Measurements from ENCODE around the gene GFPT2.

The GFPT2 gene

GRCh38 chr5:180382926-180383325 is 29.8 kb upstream of the GFPT2 start:
- DNase-seq (ENCODE audit: low read depth): no peak
- no peak overlapping the region for H3K4me3 ChIP-seq (ENCODE audit: low read depth, low read length)
- TF ChIP-seq CTCF (IDR thresholded peaks at IDR 0.05; ENCODE audit: insufficient read depth, low read depth, low read length, missing control alignments): no peak

- no peak overlapping the region for H3K4me3 ChIP-seq (ENCODE audit: low read depth, low read length)
- no peak for TF ChIP-seq CTCF (IDR thresholded peaks at IDR 0.05; ENCODE audit: insufficient read depth, low read depth, low read length, missing control alignments)
- no peak for DNase-seq (ENCODE audit: low read depth)
Measured at GRCh38 chr5:180381851-180382480, 28.8 kb upstream of the GFPT2 start.

- no peak for DNase-seq (ENCODE audit: low read depth)
- H3K4me3 ChIP-seq (ENCODE audit: low read depth, low read length): no peak overlapping the region
- no peak for TF ChIP-seq CTCF (IDR thresholded peaks at IDR 0.05; ENCODE audit: insufficient read depth, low read depth, low read length, missing control alignments)
Measured at GRCh38 chr5:180381428-180381827, 28.3 kb upstream of the GFPT2 start.

- H3K4me3 ChIP-seq (ENCODE audit: low read depth, low read length): no peak overlapping the region
- TF ChIP-seq CTCF (IDR thresholded peaks at IDR 0.05; ENCODE audit: insufficient read depth, low read depth, low read length, missing control alignments): no peak
- no peak for DNase-seq (ENCODE audit: low read depth)
Measured at GRCh38 chr5:180380856-180381255, 27.7 kb upstream of the GFPT2 start.

- DNase-seq (ENCODE audit: low read depth): no peak
- TF ChIP-seq CTCF (IDR thresholded peaks at IDR 0.05; ENCODE audit: insufficient read depth, low read depth, low read length, missing control alignments): no peak
- H3K4me3 ChIP-seq (ENCODE audit: low read depth, low read length): no peak overlapping the region
Measured at GRCh38 chr5:180380441-180380840, 27.3 kb upstream of the GFPT2 start.

DNA sequence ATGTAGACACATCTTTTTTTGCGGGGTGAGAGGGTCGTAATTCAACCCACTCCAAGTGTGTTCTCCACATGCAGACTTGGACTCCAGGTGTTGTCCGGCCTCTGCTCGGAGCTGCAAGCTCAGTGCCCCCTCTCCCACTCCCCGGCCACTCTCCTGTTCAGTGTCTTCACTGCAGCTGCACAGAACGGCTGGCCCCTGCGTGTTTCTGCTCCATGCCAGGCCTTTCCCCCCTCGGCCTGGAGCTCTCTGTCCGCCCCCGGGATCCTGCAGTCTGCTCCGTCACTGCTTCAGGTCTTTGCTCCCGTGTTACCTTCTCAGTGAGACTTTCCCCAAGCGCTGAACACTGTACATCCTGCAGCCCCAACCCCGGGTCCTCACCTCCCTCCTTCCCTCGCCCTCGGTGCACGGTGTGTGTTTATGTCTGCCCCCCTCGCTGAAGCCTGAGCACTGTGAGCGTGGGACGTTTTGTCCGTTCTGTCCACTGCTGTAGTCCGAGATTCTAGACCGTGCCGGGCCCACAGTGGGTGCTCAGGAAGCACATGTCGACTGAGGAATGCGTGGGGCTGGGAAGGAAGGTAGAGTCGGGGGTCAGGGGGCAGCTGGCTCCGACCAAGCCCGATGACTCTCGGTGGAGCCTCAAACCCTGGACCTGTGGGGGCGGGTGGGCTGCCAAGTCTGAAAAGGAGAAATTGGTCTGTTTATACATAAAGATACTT is 26.4 kb upstream of the GFPT2 start:
- no peak for DNase-seq (ENCODE audit: low read depth)
- TF ChIP-seq CTCF (IDR thresholded peaks at IDR 0.05; ENCODE audit: insufficient read depth, low read depth, low read length, missing control alignments): no peak

More for the DNA sequence above, 26.4 kb upstream of the GFPT2 start:
- no peak overlapping the region for H3K4me3 ChIP-seq (ENCODE audit: low read depth, low read length)

Measured in GM12865 (cell line).